HL-60/S4 treated with retinoic acid at 250 ng/mL for 4 days and 3 days (cell line): ENCODE results near the gene GOSR2.
"Not testable (repeated sequence)": the region's sequence is repeated elsewhere in the genome, so short reads cannot be mapped to it uniquely, and the experiment has no call there.

Experiments
- in situ Hi-C: fragments of 300-500 bp; cut with MboI; formaldehyde crosslinking; loops from 2 replicates; pipeline ENCODE4 v1.7.0; 2022; ENCODE audit warnings: low sequenced_read_pairs

Gene GOSR2

GRCh38 chr17:46928467-46929261, 5.7 kb downstream of the GOSR2 start:
- in situ Hi-C loops, result no loop called here

GRCh38 chr17:46929413-46929812, 6.5 kb downstream of the GOSR2 start:
- in situ Hi-C loops, result no loop called here

- in situ Hi-C loops, result no loop called here
Observed at GRCh38 chr17:46930051-46930450, 7.1 kb downstream of the GOSR2 start.

- in situ Hi-C loops, result no loop called here
Observed at GRCh38 chr17:46931596-46931995, 8.6 kb downstream of the GOSR2 start.

- in situ Hi-C loops, result no loop called here
Observed at GRCh38 chr17:46935658-46936266, 12.8 kb downstream of the GOSR2 start.

- in situ Hi-C loops, result no loop called here
Observed at GRCh38 chr17:46940692-46941404, 17.9 kb downstream of the GOSR2 start.

GRCh38 chr17:46942441-46943217, 19.7 kb downstream of the GOSR2 start:
- in situ Hi-C loops, result no loop called here

GRCh38 chr17:46943218-46943500, 20.2 kb downstream of the GOSR2 start:
- in situ Hi-C loops, result no loop called here

GRCh38 chr17:46943501-46944393, 20.8 kb downstream of the GOSR2 start:
- in situ Hi-C loops, result no loop called here

- in situ Hi-C loops, result no loop called here
Observed at GRCh38 chr17:46944931-46945330, 22.0 kb downstream of the GOSR2 start.

- in situ Hi-C loops, result no loop called here
Observed at GRCh38 chr17:46947216-46947615, 24.3 kb downstream of the GOSR2 start.

GRCh38 chr17:46948544-46948943, 25.6 kb downstream of the GOSR2 start:
- in situ Hi-C loops, result no loop called here

GRCh38 chr17:46949291-46950174, 26.6 kb downstream of the GOSR2 start:
- in situ Hi-C loops, result no loop called here

- in situ Hi-C loops, result no loop called here
Observed at GRCh38 chr17:46950342-46950996, 27.5 kb downstream of the GOSR2 start.

GRCh38 chr17:46950997-46951621, 28.1 kb downstream of the GOSR2 start:
- in situ Hi-C loops, result no loop called here

- in situ Hi-C loops, result no loop called here
Observed at GRCh38 chr17:46951706-46952105, 28.7 kb downstream of the GOSR2 start.

- in situ Hi-C loops, result no loop called here
Observed at GRCh38 chr17:46952115-46952514, 29.2 kb downstream of the GOSR2 start.

GRCh38 chr17:46953191-46953590, 30.2 kb downstream of the GOSR2 start:
- in situ Hi-C loops, result not testable (repeated sequence)
